Left renal cortex interstitium (tissue), 4 donors: Measurements from ENCODE around the gene KCNC2. TPM values are rescaled to one million over a fixed set of nuclear protein-coding genes. Genes with fewer than 3 reads are reported as not detected.
"Not testable (repeated sequence)": the region's sequence is repeated elsewhere in the genome, so short reads cannot be mapped to it uniquely, and the experiment has no call there.

ENCODE experiments used
- DNase-seq, 4 donors: peaks; one replicate each; pipeline ENCODE4 v3.0.0-alpha.2; 2013; ENCODE audit warnings: low read depth in 4 of 4, low spot score in 2 of 4, missing footprints in 1 of 4
- polyA plus RNA-seq, 4 donors: library from polyadenylated mRNA; unstranded; fragments of 120-200 nt; gene quantifications; one replicate each; pipeline ENCODE4 v1.2.1, GENCODE V29; 2013; ENCODE audit not compliant: insufficient read length in 4 of 4

KCNC2 gene
- under 1 TPM; 0.34 to 0.94 (median 0.69) TPM for polyA plus RNA-seq

- no peak for DNase-seq
Measured at GRCh38 chr12:75209812-75210138, at the start of gene KCNC2. Gene KCNC2, minus strand, starts transcription at chr12:75209839.

DNA sequence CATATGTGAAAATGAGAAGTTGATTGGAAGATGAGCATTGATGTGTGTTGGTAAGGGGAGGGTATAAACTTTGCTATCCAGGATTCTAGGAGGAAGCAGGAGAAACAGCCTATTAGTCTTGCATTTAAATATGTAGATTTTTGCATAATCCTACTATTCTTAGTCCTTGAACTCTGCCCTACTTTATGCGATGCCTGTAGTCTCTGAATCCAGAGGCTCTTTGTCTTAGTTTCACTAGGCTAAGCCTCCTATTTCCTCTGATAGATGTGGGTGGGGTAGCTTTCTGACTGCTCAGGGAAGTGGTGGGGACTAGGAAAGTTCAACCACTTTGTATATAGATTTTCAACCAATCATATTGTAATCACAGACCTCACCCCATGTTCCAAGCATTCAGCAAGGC is 49.5 kb upstream of the KCNC2 start:
- no peak for DNase-seq

GRCh38 chr12:75257510-75257909 is 47.9 kb upstream of the KCNC2 start:
- no peak for DNase-seq

DNA sequence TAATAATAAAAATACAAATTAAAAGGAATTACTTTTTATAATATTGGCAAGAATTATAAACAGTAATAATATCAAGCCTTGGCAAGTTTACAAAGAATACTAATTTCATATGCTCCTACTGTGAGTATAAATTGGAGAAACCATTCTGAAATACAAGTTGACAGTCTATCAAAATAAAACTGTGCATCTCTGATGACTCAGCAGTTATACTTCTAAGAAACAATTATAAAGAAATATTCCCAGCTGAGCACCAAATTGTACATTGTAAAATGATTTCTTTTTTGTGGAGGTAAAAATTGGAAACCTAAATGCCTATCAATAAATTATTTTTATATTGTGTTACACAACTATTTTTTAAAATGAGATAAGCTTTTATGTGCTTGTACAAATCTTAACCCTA is 35.5 kb upstream of the KCNC2 start:
- no peak for DNase-seq

- no peak for DNase-seq
Measured at GRCh38 chr12:75239987-75240386, 30.3 kb upstream of the KCNC2 start.

GRCh38 chr12:75236206-75236605 is 26.6 kb upstream of the KCNC2 start:
- DNase-seq = no peak

DNA sequence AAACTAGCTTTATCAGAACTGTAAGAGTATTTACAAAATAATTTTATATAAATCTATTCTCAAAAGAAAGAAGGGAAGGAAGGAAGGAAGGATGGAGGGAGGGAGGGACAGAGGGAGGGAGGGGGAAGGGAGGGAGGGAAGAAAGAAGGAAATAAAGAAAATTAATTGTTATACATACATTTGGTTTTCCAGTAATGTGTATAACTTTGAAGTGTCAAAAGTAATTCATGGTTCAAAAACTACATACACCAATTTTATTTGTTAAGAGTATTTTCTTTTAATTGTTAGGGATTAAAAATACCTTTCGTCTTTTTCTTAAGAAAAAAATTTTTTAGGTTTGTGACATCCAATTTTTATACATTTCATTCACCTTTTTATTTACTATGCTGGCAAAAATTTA is 17.5 kb upstream of the KCNC2 start:
- DNase-seq = no peak

GRCh38 chr12:75212072-75212471 is 2.4 kb upstream of the KCNC2 start:
- no peak for DNase-seq

DNA sequence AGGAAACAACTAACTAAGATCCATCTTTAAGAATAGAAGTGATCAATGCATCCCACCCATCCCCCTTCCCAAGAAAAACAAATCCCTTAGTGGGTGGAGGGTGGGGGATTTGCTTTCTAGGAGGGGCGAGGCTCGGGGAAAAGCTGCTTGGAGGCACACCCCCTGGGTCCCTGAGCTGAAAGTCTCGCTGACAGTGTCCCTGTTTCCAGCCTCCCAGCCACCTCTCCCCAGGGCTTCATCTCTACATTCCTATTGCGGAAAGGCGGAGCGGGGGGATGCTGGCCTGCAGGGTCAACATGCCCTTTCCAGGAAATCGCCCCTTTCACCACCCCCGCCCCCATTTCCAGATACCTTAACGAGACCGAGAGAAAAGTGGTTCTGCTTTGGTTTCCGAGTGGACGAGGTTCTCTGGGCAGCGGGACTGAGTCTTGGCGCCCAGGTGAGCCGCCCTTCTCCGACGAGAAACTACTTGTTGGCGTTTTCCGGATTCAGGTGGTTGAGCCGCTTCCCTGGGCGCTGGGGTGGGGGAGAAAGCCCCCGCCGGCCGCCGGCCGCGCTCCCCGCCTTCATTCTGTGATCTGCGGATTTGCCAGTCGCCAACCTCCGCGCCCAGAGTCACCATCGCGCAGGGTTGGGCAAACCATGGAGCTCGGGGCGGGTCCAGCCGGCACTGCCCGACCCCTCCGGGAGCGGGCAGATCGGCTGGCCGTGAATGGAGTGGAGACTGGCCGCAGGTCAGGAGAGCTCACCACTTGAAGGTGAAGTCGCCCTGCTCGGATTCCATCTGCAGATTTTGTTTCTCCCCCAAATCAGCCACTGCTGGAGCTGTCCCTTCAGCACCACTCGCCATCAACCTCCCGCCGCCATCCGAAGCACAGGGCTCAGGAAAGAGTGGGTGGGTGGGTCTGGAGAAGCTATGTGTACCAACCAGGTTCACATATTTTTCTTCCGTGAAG is 505 bp downstream of the KCNC2 start:
- DNase-seq = peak; percentile 26 to 71 (median 54)

- DNase-seq = no peak
Measured at GRCh38 chr12:75207338-75208083, 2.1 kb downstream of the KCNC2 start.

DNA sequence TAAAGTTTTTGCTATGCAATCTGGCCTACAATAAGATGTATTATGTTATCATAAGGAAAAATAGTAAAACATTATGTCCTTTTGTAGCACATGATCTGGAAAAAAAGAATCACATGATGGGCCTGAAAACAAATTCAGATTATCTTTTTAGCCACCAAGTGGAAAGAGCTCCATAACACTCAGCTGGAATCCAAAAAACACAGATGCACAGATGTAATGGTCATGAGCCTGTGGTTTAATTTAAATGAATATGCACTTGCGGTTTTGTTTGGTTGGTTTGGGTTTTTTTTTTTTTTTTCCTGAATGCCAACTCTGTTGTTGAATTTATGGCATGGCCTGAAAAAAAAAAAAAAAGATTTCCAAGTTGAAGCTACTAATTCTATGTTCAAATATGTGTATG is 4.1 kb downstream of the KCNC2 start:
- DNase-seq = no peak

DNA sequence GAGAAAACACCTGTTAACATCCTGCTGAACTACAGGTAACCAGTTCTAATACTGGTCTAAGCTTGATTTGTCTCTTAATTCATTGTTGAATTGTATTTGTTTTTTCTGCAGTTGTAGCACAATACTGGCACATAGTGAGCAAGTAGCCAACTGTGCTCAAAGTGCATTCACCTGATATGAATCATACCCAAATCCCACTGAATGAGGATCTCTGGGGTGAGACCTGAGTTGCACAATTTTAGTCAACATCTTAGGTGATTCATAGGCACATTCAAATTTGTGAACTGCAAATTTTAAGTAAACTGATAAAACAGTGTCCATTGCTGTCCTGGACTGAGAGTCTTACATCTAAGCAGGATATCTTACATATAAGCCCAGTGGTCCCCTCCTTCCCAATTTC is 12.8 kb downstream of the KCNC2 start:
- no peak for DNase-seq

DNA sequence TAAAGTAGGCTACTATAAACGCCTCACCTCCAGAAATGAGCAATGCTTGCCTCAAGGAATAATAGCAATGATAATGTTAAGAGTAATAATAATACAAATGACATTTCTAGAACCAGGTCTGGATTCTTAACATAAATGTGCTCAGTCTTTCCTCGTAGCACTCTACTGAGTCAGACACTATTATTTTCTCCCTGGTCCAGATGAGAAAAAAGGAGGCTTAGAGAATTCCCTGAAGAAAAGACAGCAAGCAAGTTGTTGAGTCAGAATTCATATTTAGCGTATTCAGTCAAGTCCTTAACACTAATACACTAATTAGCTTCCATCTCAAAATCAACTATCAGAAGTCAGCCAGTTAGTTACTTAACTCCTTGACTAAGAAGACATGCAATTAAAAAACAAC is 13.2 kb downstream of the KCNC2 start:
- no peak for DNase-seq

DNA sequence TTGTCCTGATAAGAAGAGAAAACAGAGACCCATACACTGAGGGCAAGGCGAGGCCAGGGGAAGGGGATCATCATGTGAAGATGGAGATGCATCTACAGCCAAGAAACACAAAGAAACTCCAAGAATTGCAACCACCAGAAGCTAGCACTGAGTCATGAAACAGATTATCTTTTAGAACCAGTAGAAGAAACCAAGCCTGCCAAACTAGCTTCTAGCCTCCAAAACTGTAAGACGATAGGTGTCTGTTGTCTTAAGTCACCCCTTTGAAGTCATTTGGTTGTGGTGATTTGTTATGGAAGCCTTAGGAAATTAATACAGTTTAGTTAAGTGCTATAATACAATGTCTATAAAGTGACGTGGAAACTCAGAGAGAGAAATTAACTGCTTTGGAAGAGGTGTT is 15.4 kb downstream of the KCNC2 start:
- DNase-seq = no peak

GRCh38 chr12:75192196-75192595 is 17.4 kb downstream of the KCNC2 start:
- DNase-seq = no peak

GRCh38 chr12:75190846-75191245 is 18.8 kb downstream of the KCNC2 start:
- DNase-seq = no peak

DNA sequence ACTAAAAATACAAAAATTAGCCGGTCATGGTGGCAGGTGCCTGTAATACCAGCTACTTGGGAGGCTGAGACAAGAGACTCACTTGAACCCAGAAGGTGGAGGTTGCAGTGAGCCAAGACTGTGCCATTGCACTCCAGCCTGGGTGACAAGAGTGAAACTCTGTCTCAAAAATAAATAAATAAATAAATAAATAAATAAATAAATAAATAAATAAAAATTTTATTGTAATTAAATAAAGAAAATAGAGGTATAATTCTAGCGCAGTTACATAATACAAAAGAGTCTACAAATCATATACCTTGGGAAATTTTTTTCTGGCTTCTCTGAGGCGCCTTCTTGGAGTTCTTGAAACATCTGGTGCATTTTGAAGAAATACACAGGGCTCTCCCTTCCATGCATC is 23.8 kb downstream of the KCNC2 start:
- not testable (repeated sequence) for DNase-seq

DNA sequence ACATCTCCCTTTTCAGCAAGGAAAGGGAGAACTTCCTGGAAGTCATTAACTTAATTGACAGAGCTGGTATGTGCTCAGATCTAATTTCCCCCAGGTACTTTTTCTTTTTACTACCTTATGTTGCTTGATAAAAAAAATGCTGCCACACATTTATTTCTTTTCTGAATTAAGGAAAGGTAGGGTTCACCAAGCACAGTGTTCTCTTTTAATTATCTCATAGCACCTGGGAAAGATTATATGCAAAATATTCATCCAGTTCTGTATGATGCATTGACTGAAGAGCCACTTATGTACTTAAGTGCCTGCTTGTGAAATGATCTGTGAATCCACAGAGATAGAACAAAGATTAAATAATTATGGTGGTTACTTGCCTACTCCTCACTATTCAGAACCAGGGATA is 25.1 kb downstream of the KCNC2 start:
- DNase-seq = no peak

DNA sequence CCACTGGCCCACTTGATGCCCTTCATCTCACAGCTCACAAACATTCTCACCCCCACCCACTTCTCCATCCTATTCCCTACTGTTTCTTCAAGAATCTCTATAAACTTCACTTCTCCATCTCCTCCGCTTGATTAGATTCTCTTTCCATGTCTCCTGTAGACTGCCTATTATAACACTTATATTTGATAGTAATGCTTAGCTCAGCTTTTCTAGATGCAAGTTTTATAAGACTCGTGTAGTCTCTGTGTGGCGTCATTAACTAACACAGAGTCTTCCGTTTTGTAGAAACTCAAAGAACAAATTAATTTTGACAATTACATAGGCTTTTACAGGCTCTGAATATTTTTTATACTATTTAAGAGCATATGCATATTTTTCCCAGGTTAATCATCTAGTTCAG is 25.7 kb downstream of the KCNC2 start:
- DNase-seq = no peak

DNA sequence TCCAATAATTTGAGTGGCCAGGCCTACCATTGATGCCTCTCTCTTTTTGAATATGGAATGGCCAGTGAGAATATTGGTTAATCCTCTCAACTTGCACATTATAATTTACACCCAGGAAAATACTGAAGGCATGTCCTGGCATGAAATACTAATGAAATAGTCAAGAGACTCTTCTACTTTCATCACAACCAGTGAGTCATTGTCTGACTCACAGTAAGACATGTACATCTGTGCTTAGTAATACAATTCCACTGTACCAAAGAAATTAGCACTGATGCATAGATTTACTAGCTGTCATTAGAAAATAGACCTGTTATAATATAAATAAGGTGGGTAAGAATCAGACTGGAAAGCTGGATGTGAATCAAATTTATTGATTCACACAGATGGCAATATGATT is 31.6 kb downstream of the KCNC2 start:
- DNase-seq = no peak

GRCh38 chr12:75172611-75173010 is 37.0 kb downstream of the KCNC2 start:
- no peak for DNase-seq

GRCh38 chr12:75170640-75171185 is 38.9 kb downstream of the KCNC2 start:
- no peak for DNase-seq
